ENCODE results near the gene SLC16A3.

Gene SLC16A3

GRCh38 chr17:82231562-82232321 lies 2.9 kb downstream of the SLC16A3 start:
- H3K4me3 ChIP-seq (ENCODE audit: low read depth, low read length), result no peak overlapping the region
- POLR2A ChIA-PET, result no interaction called here
- no peaks in the 10 kb centered on the region for H3K9me3 ChIP-seq (ENCODE audit: control insufficient read depth, insufficient read depth, low read depth, low read length)
- no peak overlapping the region for H3K27ac ChIP-seq (ENCODE audit: extremely low read depth, low read depth, low read length)
- H3K4me1 ChIP-seq (ENCODE audit: control insufficient read depth, insufficient read depth, low read length), result 0 out of 2 replicates have a peak, but pooled peaks cover 2% of the 10 kb centered on the region
- CTCF ChIA-PET, result interaction anchor here (0.6 kb wide), 1 partner anchor 123 kb away, joined by 3 read pairs; no protein-coding TSS in a partner anchor
- no peak for TF ChIP-seq SALL2 (tag by site-specific recombination; IDR thresholded peaks at IDR 0.05; ENCODE audit: borderline replicate concordance)
- 0 out of 2 replicates have a peak, but pooled peaks have one; percentile 12 for TF ChIP-seq IKZF3 (tag by site-specific recombination; IDR thresholded peaks at IDR 0.05)
- TF ChIP-seq PRDM4 (tag by site-specific recombination; IDR thresholded peaks at IDR 0.05), result no peak
- TF ChIP-seq GFI1B (tag by site-specific recombination; IDR thresholded peaks at IDR 0.05), result no peak
- TF ChIP-seq ZNF704 (tag by site-specific recombination; IDR thresholded peaks at IDR 0.05), result no peak
- no peak for TF ChIP-seq ZNF510 (tag by site-specific recombination; IDR thresholded peaks at IDR 0.05; ENCODE audit: insufficient replicate concordance)
- no peak for TF ChIP-seq ZNF280D (tag by site-specific recombination; IDR thresholded peaks at IDR 0.05)
- peak; percentile 29; the same call in 1 of the 2 replicates for TF ChIP-seq SP2 (tag by site-specific recombination; IDR thresholded peaks at IDR 0.05)
- no peak for TF ChIP-seq ZNF10 (tag by site-specific recombination; IDR thresholded peaks at IDR 0.05)
- TF ChIP-seq WT1 (tag by site-specific recombination; IDR thresholded peaks at IDR 0.05), result no peak
- no peak for TF ChIP-seq ZNF76 (tag by site-specific recombination; IDR thresholded peaks at IDR 0.05; ENCODE audit: borderline replicate concordance, low read depth)
- TF ChIP-seq ZFHX2 (tag by site-specific recombination; conservative IDR thresholded peaks at IDR 0.05), result peak; percentile 40
- peak; percentile 43; the same call in 1 of the 2 replicates for TF ChIP-seq EGR2 (tag by site-specific recombination; IDR thresholded peaks at IDR 0.05; ENCODE audit: low read depth)
- no peak for TF ChIP-seq MYNN (tag by site-specific recombination; IDR thresholded peaks at IDR 0.05; ENCODE audit: borderline replicate concordance)
- TF ChIP-seq ZXDB (tag by site-specific recombination; IDR thresholded peaks at IDR 0.05), result no peak
- TF ChIP-seq KLF16 (tag by site-specific recombination; IDR thresholded peaks at IDR 0.05), result no peak
- no peak for TF ChIP-seq REST (tag by site-specific recombination; IDR thresholded peaks at IDR 0.05)
- TF ChIP-seq ZSCAN23 (tag by site-specific recombination; IDR thresholded peaks at IDR 0.05), result no peak
- no peak for TF ChIP-seq ZNF248 (tag by site-specific recombination; IDR thresholded peaks at IDR 0.05)
- no peak for TF ChIP-seq ZNF561 (tag by site-specific recombination; IDR thresholded peaks at IDR 0.05; ENCODE audit: borderline replicate concordance)
- TF ChIP-seq ZBTB10 (tag by site-specific recombination; IDR thresholded peaks at IDR 0.05), result 0 out of 2 replicates have a peak, but pooled peaks have one; percentile 19
- no peak for TF ChIP-seq ZNF302 (tag by site-specific recombination; IDR thresholded peaks at IDR 0.05; ENCODE audit: low read depth)
- no peaks in the 10 kb centered on the region for H3K36me3 ChIP-seq (ENCODE audit: control insufficient read depth in 2 of 2, insufficient read depth in 1 of 2, low read length in 2 of 2)

Measured in HEK293 (cell line).